Stimulated activated CD8-positive, alpha-beta memory T cell treated with anti-CD3 and anti-CD28 coated beads, Interleukin-15, amount 100 ng/mL, for 1 hour (primary cell): ENCODE results near the gene PLPP2.
"Not testable (repeated sequence)": the region's sequence is repeated elsewhere in the genome, so short reads cannot be mapped to it uniquely, and the experiment has no call there.

Experiments used
- DNase-seq: peaks from one replicate; pipeline ENCODE4 v3.0.0-alpha.2; 2020; ENCODE audit warnings: low read depth

Gene PLPP2

DNA sequence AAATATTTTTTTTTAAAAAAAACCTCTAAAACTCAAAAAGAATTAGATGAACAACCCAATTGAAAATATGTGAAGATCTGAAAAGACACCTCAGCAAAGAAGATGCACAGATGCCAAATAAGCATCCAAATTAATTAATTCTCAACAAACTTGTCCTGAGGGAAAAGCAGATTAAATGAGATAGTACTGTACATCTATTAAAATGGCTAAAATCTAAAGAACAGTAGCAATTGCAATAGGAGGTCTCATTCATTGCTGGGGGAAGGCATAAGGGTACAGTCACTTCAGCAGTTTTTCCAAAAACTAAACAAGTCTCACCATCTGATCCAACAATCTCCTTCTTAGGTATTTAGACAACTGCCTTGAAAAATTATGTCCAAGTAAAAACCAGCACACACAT lies 22.0 kb downstream of the PLPP2 start:
- DNase-seq: no peak

DNA sequence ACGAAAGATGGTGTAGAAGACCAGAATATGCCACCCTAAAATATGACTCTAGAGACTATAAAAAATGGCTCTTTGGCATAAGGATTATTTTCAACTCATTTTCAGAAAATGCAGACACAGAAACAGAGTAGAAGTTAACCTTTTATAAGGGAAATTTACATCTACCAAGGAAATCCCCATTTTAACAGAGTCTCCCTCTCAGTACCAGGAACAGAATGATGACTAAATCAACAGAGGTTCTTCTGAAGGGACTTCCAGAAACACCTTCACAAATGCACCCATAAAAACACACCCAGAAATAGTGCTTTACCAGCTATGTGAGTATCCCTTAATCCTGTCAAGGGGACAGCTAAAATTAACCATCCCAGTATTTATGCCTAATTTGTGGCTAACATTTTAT lies 29.1 kb downstream of the PLPP2 start:
- no peak for DNase-seq

DNA sequence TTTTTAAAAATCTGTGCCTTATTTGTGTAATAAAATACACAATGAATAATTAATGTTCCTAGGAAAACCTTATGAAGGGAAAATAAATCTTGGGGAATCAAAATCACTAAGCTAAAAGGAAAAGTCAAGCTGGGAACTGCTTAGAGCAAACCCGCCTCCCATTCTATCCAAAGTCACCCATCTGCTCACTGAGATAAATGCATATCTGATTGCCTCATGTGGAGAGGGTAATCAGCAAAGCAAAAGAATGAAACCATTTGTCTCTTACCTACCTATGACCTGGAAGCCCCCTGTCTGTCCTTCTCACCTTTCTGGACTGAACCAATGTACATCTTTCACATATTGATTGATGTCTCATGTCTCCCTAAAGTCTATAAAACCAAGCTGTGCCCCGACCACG lies 34.4 kb downstream of the PLPP2 start:
- DNase-seq: not testable (repeated sequence)

DNA sequence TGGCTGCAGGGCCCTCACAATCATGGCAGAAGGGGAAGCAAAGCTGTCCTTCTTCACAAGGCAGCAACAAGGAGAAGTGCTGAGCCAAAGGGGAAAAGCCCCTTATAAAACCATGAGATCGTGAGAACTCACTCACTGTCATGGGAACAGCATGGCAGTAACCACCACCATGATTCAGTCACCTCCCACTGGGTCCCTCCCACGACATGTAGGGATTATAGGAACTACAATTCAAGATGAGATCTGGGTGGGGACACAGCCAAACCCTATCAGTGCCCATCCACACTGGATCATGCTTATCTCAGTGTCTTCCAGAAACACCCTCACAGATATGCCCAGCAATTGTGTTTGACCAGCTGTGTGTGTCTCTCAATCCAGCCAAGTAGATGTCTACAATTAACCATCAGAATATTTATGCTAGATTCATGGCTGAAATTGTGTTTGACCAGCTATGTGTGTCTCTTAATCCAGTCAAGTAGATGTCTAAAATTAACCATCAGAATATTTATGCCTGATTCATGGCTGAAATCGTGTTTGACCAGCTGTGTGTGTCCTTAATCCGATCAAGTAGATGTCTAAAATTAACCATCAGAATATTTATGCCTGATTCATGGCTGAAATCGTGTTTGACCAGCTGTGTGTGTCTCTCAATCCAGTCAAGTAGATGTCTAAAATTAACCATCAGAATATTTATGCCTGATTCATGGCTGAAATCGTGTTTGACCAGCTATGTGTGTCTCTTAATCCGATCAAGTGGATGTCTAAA lies 38.6 kb downstream of the PLPP2 start:
- DNase-seq: not testable (repeated sequence)

DNA sequence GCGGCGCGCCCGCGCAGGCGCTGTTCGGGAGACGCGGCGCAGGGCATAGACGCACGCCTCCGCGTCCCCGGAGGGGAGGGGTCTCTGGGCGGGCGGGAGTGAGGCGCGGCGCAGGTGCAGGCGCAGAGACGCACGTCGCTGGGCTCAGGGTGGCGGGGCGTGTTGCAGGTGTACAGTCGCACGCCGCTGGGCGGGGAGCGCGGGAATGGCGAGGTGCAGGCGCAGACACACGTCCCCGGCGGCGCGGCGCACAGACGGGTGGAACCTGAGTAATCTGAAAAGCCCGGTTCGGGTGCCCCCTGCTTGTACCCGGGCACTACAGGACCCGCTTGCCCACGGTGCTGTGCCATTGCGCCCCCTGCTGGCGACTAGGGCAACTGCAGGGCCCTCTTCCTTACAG lies 44.7 kb downstream of the PLPP2 start:
- no peak for DNase-seq

DNA sequence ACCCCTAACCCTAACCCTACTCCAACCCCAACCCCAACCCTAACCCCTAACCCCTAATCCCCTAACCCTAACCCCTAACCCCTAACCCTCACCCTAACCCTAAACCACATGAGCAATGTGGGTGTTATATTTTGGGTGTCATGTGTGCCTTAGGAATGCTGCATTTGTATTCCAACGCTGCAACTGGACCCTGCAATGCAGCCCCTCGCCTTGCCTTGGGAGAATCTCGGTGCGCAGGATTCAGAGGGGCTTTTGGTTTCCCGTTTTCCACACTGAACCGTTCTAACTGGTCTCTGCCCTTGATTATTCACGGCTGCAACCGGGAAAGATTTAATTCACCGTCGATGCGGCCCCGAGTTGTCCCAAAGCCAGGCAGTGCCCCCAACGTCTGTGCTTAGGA lies 45.3 kb downstream of the PLPP2 start:
- not testable (repeated sequence) for DNase-seq

DNA sequence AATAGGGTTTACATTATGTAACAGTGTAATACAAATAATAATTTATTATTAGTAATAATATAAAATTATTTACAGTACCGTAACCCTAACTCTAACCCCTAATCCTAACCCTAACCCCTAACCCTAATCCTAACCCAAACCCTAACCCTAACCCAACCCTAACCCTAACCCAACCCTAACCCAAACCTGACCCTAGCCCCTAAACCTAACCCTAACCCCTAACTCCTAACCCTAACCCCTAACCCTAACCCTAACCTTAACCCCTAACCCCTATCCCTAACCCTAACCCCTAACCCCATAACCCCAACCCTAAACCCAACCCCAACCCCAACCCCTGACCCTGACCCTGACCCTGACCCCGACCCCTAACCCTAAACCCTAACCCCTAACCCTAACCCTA lies 45.7 kb downstream of the PLPP2 start:
- no peak for DNase-seq
